Neural progenitor cell (in vitro differentiated cells): ENCODE measurements around the gene ZNF784. TPM values are rescaled to one million over a fixed set of nuclear protein-coding genes. Genes with fewer than 3 reads are reported as not detected.

Experiments
- DNase-seq: peaks from one replicate; pipeline ENCODE4 v3.0.0-alpha.2; 2016; ENCODE audit warnings: low spot score
- H2AFZ ChIP-seq: fragments of 200-600 bp; sonication (generic); replicated peaks from 2 replicates; pipeline ENCODE4 v1.6.1; 2016; ENCODE audit warnings: antibody characterized with exemption
- H3F3A ChIP-seq: fragments of 200-600 bp; sonication (generic); 2 replicates; pipeline ENCODE4 v1.6.1; 2016; ENCODE audit warnings: antibody characterized with exemption, low read depth
- H3K27ac ChIP-seq: fragments of 200-600 bp; sonication (generic); 2 replicates; pipeline ENCODE4 v1.5.1; 2016; ENCODE audit warnings: mild to moderate bottlenecking
- H3K27me3 ChIP-seq: fragments of 200-600 bp; sonication (generic); 2 replicates; pipeline ENCODE4 v1.6.1; 2016; ENCODE audit warnings: mild to moderate bottlenecking, moderate library complexity
- H3K36me3 ChIP-seq: fragments of 200-600 bp; sonication (generic); 2 replicates; pipeline ENCODE4 v1.5.1; 2016
- H3K4me1 ChIP-seq: fragments of 200-600 bp; sonication (generic); 2 replicates; pipeline ENCODE4 v1.6.1; 2016; ENCODE audit warnings: mixed run types
- H3K4me2 ChIP-seq: fragments of 200-600 bp; sonication (generic); 2 replicates; pipeline ENCODE4 v1.6.1; 2016
- H3K4me3 ChIP-seq: fragments of 200-600 bp; sonication (generic); 2 replicates; pipeline ENCODE4 v1.5.1; 2016
- H3K79me2 ChIP-seq: fragments of 200-600 bp; sonication (generic); 2 replicates; pipeline ENCODE4 v1.6.1; 2016; ENCODE audit warnings: low read depth
- H3K9ac ChIP-seq: fragments of 200-600 bp; sonication (generic); 2 replicates; pipeline ENCODE4 v1.6.1; 2016
- H3K9me3 ChIP-seq: fragments of 200-600 bp; sonication (generic); 2 replicates; pipeline ENCODE4 v1.5.1; 2016; ENCODE audit warnings: low read depth
- H4K20me1 ChIP-seq: fragments of 200-600 bp; sonication (generic); 2 replicates; pipeline ENCODE4 v1.6.1; 2016; ENCODE audit warnings: low read depth
- H3K27ac Mint-ChIP-seq: 3 replicates; pipeline ENCODE4 v1.8.0; 2021; ENCODE audit warnings: mixed read lengths
- H3K27me3 Mint-ChIP-seq: 2 replicates; pipeline ENCODE4 v1.8.0; 2022; ENCODE audit warnings: low read depth, mild to moderate bottlenecking, inconsistent platforms, moderate library complexity, mixed read lengths; ENCODE audit not compliant: insufficient read depth
- H3K36me3 Mint-ChIP-seq: 3 replicates; pipeline ENCODE4 v1.8.0; 2021; ENCODE audit warnings: mixed read lengths
- H3K4me1 Mint-ChIP-seq: 3 replicates; pipeline ENCODE4 v1.8.0; 2021; ENCODE audit warnings: mixed read lengths
- H3K4me3 Mint-ChIP-seq: 3 replicates; pipeline ENCODE4 v1.8.0; 2021; ENCODE audit warnings: mild to moderate bottlenecking, moderate library complexity, mixed read lengths
- H3K9me3 Mint-ChIP-seq: 3 replicates; pipeline ENCODE4 v1.8.0; 2020; ENCODE audit warnings: mixed read lengths
- EZH2 ChIP-seq: fragments of 200-600 bp; sonication (generic); IDR thresholded peaks from 2 replicates; pipeline ENCODE4 v1.6.1; 2017; ENCODE audit warnings: antibody characterized with exemption, mild to moderate bottlenecking, moderate library complexity
- EZH2phosphoT487 ChIP-seq: fragments of 200-600 bp; sonication (generic); IDR thresholded peaks from 2 replicates; pipeline ENCODE4 v1.6.1; 2017; ENCODE audit warnings: antibody characterized with exemption
- total RNA-seq: library from RNA; depleted of rRNA; stranded (reverse); fragments of >200 nt; gene quantifications from 2 replicates; pipeline ENCODE4 v1.2.3, GENCODE V29; 2015; ENCODE audit warnings: low replicate concordance
- TF ChIP-seq, protein P1 (sequence below): fragments of 200-600 bp; sonication (generic); IDR thresholded peaks from 2 replicates; pipeline ENCODE4 v1.5.1; 2017; ENCODE audit warnings: antibody characterized with exemption, mild to moderate bottlenecking

ZNF784 gene
- total RNA-seq, 1 donor from 2014 or later: 3.9 TPM

DNA sequence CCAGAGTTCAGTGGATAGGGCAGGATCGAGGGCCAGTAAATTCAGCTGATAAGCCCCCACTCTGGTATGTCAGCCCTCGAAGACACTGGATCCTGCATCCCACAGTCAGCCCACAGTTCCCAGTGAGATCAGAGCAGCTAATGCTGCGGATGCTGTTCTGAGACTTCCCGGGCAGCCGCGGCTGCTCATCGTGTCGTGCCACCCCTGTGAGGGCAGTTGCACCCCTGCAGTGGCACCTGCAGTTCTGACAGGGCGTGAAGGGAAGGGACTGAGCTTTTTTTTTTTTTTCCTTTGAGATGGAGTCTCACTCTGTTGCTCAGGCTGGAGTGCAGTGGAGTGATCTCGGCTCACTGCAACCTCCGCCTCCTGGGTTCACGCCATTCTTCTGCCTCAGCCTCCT is 43.1 kb upstream of the ZNF784 start:
- H3K4me3 Mint-ChIP-seq: no peak overlapping the region
- DNase-seq: no peak
- Histone ChIP-seq H3K79me2 (peaks cover 91% of the 10 kb centered on the region), H3F3A (peaks cover 24% of the 10 kb centered on the region), H3K27me3 (no peaks in the 10 kb centered on the region), H3K27ac (no peak overlapping the region), H3K36me3 (no peaks in the 10 kb centered on the region), H3K9me3 (no peaks in the 10 kb centered on the region), H3K4me1 (no peaks in the 10 kb centered on the region), H3K9ac (no peak overlapping the region), H3K4me2 (no peak overlapping the region), H2AFZ (no peak overlapping the region), H3K4me3 (no peak overlapping the region), H4K20me1 (peaks cover 94% of the 10 kb centered on the region)
- no peaks in the 10 kb centered on the region for H3K9me3 Mint-ChIP-seq
- TF ChIP-seq, protein P1, sequence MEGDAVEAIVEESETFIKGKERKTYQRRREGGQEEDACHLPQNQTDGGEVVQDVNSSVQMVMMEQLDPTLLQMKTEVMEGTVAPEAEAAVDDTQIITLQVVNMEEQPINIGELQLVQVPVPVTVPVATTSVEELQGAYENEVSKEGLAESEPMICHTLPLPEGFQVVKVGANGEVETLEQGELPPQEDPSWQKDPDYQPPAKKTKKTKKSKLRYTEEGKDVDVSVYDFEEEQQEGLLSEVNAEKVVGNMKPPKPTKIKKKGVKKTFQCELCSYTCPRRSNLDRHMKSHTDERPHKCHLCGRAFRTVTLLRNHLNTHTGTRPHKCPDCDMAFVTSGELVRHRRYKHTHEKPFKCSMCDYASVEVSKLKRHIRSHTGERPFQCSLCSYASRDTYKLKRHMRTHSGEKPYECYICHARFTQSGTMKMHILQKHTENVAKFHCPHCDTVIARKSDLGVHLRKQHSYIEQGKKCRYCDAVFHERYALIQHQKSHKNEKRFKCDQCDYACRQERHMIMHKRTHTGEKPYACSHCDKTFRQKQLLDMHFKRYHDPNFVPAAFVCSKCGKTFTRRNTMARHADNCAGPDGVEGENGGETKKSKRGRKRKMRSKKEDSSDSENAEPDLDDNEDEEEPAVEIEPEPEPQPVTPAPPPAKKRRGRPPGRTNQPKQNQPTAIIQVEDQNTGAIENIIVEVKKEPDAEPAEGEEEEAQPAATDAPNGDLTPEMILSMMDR: no peak
- TF ChIP-seq EZH2 (no peak), EZH2phosphoT487 (no peak)
- H3K4me1 Mint-ChIP-seq: peaks cover 12% of the 10 kb centered on the region
- H3K27ac Mint-ChIP-seq: no peak overlapping the region
- peaks cover 8% of the 10 kb centered on the region for H3K27me3 Mint-ChIP-seq
- peaks cover 29% of the 10 kb centered on the region for H3K36me3 Mint-ChIP-seq

DNA sequence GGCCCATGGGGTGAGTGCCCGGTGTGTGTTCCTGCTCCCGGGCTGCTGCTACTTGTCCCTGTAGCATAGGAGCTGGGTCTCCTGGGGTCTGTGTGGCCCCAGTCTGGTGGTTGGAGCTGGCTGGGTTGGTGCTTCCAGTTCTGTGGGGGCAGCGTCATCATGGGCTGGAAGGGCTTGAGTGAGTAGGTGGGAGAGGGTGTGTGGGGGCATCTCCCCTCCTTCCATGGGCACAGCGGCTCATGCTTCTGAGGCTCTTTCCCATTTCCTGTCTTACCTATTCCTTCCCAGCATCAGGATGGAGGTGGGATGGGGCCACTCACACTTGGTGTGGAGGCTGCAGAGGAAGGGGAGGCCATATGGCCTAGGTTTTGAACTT is 42.6 kb upstream of the ZNF784 start:
- H3K9me3 ChIP-seq: no peaks in the 10 kb centered on the region
- no peak overlapping the region for H3K4me3 Mint-ChIP-seq
- H3K9me3 Mint-ChIP-seq: no peaks in the 10 kb centered on the region
- TF ChIP-seq, protein P1: no peak
- TF ChIP-seq EZH2phosphoT487 (no peak), EZH2 (no peak)
- peaks cover 8% of the 10 kb centered on the region for H3K27me3 Mint-ChIP-seq
- peaks cover 19% of the 10 kb centered on the region for H3F3A ChIP-seq
- H3K4me3 ChIP-seq: no peak overlapping the region
- peaks cover 90% of the 10 kb centered on the region for H4K20me1 ChIP-seq
- no peak for DNase-seq
- peaks cover 91% of the 10 kb centered on the region for H3K79me2 ChIP-seq
- H3K36me3 Mint-ChIP-seq: peaks cover 27% of the 10 kb centered on the region
- no peak overlapping the region for H3K9ac ChIP-seq
- no peak overlapping the region for H3K27ac Mint-ChIP-seq
- peaks cover 9% of the 10 kb centered on the region for H3K4me1 Mint-ChIP-seq
- H2AFZ ChIP-seq: no peak overlapping the region
- H3K4me1 ChIP-seq: no peaks in the 10 kb centered on the region
- no peak overlapping the region for H3K4me2 ChIP-seq
- H3K36me3 ChIP-seq: no peaks in the 10 kb centered on the region
- H3K27ac ChIP-seq: no peak overlapping the region
- H3K27me3 ChIP-seq: no peaks in the 10 kb centered on the region

DNA sequence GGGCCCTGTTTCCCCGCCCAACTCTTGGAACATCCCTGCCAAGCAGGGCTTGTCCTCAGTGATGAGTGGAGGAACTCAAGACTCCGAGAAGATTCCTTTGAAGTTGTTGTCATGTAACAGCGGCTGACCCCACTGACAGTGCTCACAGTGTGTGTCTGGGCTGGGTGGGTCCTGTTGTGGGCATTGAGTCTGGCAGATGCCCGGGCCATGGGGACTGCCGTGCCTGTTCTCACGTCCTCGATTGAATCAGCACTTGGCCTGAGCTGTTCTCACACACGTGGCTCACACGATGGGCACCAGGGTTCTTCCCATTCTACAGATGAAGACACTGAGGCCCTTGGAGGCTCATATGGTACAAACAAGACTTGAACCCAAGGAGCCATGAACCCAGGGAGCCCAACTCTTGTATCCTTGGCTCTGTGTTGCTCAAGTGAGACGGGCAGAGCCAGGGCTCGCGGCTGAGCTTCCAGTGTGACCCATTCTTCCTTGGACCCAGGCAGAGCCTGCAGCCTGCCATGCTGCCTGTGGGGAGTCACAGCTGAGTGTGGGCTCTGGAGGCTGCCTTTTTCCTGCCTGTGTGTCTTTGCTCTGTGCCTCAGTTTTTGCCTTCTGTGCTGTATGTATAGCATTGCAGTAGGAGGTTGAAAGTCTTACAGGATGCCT is 42.1 kb upstream of the ZNF784 start:
- Histone ChIP-seq H3K4me1 (no peaks in the 10 kb centered on the region), H3K27ac (no peak overlapping the region), H3K79me2 (peaks cover 91% of the 10 kb centered on the region), H3K36me3 (no peaks in the 10 kb centered on the region), H3K9me3 (no peaks in the 10 kb centered on the region), H3K9ac (no peak overlapping the region), H2AFZ (no peak overlapping the region), H3K27me3 (no peaks in the 10 kb centered on the region), H3K4me2 (no peak overlapping the region), H3K4me3 (no peak overlapping the region), H3F3A (peaks cover 18% of the 10 kb centered on the region), H4K20me1 (peaks cover 90% of the 10 kb centered on the region)
- Mint-ChIP-seq H3K4me1 (peaks cover 7% of the 10 kb centered on the region), H3K9me3 (no peaks in the 10 kb centered on the region), H3K27ac (no peak overlapping the region), H3K36me3 (peaks cover 32% of the 10 kb centered on the region), H3K4me3 (no peak overlapping the region), H3K27me3 (peaks cover 8% of the 10 kb centered on the region)
- no peak for DNase-seq
- TF ChIP-seq EZH2 (no peak), EZH2phosphoT487 (no peak)
- TF ChIP-seq, protein P1: no peak
